Smooth muscle cell (in vitro differentiated cells): Measurements from ENCODE around the gene NSL1. TPM values are rescaled to one million over a fixed set of nuclear protein-coding genes. Genes with fewer than 3 reads are reported as not detected.

ENCODE experiments used
- DNase-seq: peaks from one replicate; lab custom pipeline; 2025; ENCODE audit not compliant: unreplicated experiment; lab: John Stamatoyannopoulos, UW
- H2AFZ ChIP-seq: fragments of 200-600 bp; sonication (generic); 2 replicates; pipeline ENCODE4 v1.6.0; 2016; ENCODE audit warnings: antibody characterized with exemption, low read depth, mild to moderate bottlenecking
- H3F3A ChIP-seq: fragments of 200-600 bp; sonication (generic); 2 replicates; pipeline ENCODE4 v1.6.0; 2017; ENCODE audit warnings: antibody characterized with exemption, low read depth
- H3K27ac ChIP-seq: fragments of 200-600 bp; sonication (generic); 2 replicates; pipeline ENCODE4 v1.5.1; 2016; ENCODE audit warnings: low read depth, mild to moderate bottlenecking
- H3K27me3 ChIP-seq: fragments of 200-600 bp; sonication (generic); 2 replicates; pipeline ENCODE4 v1.6.1; 2016; ENCODE audit warnings: low read depth, mild to moderate bottlenecking
- H3K36me3 ChIP-seq: fragments of 200-600 bp; sonication (generic); 2 replicates; pipeline ENCODE4 v1.5.1; 2016; ENCODE audit warnings: low read depth
- H3K4me1 ChIP-seq: fragments of 200-600 bp; sonication (generic); 2 replicates; pipeline ENCODE4 v1.5.1; 2016; ENCODE audit warnings: low read depth
- H3K4me2 ChIP-seq: fragments of 200-600 bp; sonication (generic); 2 replicates; pipeline ENCODE4 v1.6.0; 2016; ENCODE audit warnings: mild to moderate bottlenecking
- H3K4me3 ChIP-seq: fragments of 200-600 bp; sonication (generic); 2 replicates; pipeline ENCODE4 v1.5.1; 2016; ENCODE audit warnings: mild to moderate bottlenecking
- H3K79me2 ChIP-seq: fragments of 200-600 bp; sonication (generic); 2 replicates; pipeline ENCODE4 v1.6.0; 2016; ENCODE audit warnings: low read depth, mild to moderate bottlenecking
- H3K9ac ChIP-seq: fragments of 200-600 bp; sonication (generic); 2 replicates; pipeline ENCODE4 v1.6.0; 2016; ENCODE audit warnings: low read depth
- H3K9me3 ChIP-seq: fragments of 200-600 bp; sonication (generic); replicated peaks from 2 replicates; pipeline ENCODE4 v1.5.1; 2016; ENCODE audit warnings: low read depth
- H4K20me1 ChIP-seq: fragments of 200-600 bp; sonication (generic); 2 replicates; pipeline ENCODE4 v1.6.0; 2016; ENCODE audit warnings: low read depth
- WGBS: methylation state at CpG from one replicate; pipeline ENCODE4 v1.1.7; 2016; ENCODE audit warnings: low lambda C conversion rate; 5-methylcytosine and 5-hydroxymethylcytosine counted together
- polyA plus RNA-seq: library from polyadenylated mRNA; unstranded; fragments of >200 nt; fragmentation: Nextera tagmentation; extraction: Ambion mirVana; gene quantifications from 2 replicates; pipeline ENCODE4 v1.2.1, GENCODE V29; 2016
- total RNA-seq: library from RNA; depleted of rRNA; stranded (reverse); fragments of >200 nt; gene quantifications from 2 replicates; pipeline ENCODE4 v1.2.3, GENCODE V29; 2014
- TF ChIP-seq, protein P1 (sequence below): fragments of 200-600 bp; sonication (generic); IDR thresholded peaks from 2 replicates; pipeline ENCODE4 v1.5.1; 2017; ENCODE audit warnings: borderline replicate concordance, mild to moderate bottlenecking, antibody characterized with exemption; ENCODE audit not compliant: insufficient read depth, poor library complexity, severe bottlenecking

NSL1 gene
- total and polyA plus RNA-seq, 2 experiments from 2014 or later: 30.9 to 34.5 TPM

DNA sequence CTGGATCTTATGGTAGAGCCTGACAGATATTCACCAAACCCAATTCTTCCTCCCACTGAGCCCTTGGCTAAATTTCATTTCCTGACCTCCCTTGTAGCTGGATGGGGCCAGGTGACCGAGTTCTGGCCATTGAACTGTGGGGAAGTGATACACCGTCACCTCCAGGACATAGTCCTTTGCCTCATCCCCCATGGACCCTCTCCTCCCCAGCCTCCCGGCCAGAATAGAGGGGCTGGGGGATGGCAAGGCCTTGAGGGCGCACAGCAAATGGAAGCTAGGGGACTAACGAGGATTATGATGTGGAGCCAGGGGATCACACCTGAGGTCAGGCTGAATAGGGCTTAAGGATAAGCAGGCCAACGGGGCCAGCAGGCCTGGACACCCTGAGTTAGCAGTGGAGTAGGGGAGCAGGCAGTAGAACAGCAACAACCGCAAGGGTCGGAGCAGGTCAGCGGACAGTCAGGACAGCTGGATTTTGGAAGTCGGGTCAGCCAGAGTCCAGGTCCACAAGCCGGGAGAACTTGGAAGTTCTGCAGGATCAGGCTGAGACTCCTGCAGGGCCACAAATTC, 107.0 kb downstream of the NSL1 start:
- Histone ChIP-seq H3K79me2 (no peaks in the 10 kb centered on the region), H3K36me3 (no peaks in the 10 kb centered on the region), H4K20me1 (no peaks in the 10 kb centered on the region), H3K4me3 (no peak overlapping the region), H3K4me1 (no peaks in the 10 kb centered on the region), H2AFZ (no peak overlapping the region), H3K4me2 (no peak overlapping the region), H3K27ac (no peak overlapping the region), H3K9ac (no peak overlapping the region), H3F3A (no peaks in the 10 kb centered on the region), H3K9me3 (no peaks in the 10 kb centered on the region), H3K27me3 (no peaks in the 10 kb centered on the region)
- 96% methylated on average over 11 of the region's 11 CpGs for WGBS
- no peak for DNase-seq
- TF ChIP-seq, protein P1, sequence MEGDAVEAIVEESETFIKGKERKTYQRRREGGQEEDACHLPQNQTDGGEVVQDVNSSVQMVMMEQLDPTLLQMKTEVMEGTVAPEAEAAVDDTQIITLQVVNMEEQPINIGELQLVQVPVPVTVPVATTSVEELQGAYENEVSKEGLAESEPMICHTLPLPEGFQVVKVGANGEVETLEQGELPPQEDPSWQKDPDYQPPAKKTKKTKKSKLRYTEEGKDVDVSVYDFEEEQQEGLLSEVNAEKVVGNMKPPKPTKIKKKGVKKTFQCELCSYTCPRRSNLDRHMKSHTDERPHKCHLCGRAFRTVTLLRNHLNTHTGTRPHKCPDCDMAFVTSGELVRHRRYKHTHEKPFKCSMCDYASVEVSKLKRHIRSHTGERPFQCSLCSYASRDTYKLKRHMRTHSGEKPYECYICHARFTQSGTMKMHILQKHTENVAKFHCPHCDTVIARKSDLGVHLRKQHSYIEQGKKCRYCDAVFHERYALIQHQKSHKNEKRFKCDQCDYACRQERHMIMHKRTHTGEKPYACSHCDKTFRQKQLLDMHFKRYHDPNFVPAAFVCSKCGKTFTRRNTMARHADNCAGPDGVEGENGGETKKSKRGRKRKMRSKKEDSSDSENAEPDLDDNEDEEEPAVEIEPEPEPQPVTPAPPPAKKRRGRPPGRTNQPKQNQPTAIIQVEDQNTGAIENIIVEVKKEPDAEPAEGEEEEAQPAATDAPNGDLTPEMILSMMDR: no peak

DNA sequence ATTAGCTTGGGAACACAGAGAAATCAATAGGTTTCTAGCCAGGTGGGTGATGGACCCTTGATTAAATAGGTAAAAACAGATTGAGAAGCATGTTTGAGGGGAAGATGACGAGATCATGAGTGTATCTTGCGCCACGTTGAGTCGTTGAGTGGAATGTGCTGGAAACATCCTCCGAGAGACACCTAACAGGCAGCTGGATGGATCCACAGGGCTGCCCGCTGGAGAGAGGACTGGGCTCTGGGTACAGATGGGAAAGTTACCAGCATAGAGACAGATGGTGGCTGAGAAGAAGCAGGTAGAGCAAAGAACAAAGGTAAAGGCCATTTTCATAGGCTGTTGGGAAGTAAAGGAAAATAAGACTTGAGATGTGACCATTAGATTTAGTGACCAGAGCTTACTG, 107.5 kb downstream of the NSL1 start:
- DNase-seq: no peak
- WGBS: 94% methylated on average over 6 of the region's 6 CpGs
- no peak overlapping the region for H3K4me2 ChIP-seq

DNA sequence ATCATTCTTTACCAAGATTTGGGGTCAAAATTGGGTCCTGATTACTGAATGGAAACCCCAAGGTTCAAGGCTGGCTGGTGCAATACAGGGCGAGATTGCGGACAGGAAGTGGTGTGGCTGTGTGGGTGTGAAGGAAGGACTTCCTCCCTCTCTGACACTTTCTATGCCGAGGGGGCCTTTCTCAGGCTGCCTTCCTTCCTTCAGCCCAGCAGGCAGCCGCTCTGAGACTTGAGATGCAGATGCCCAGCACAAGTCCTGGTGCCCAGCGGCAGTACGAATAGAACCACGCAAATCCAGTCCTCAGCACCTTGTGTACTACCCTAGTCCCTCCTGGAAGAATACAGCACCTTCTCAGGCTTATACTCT, 108.2 kb downstream of the NSL1 start:
- Histone ChIP-seq H3K79me2 (no peaks in the 10 kb centered on the region), H3K27ac (no peak overlapping the region), H3F3A (no peaks in the 10 kb centered on the region), H2AFZ (no peak overlapping the region), H3K9ac (no peak overlapping the region), H3K4me2 (no peak overlapping the region), H4K20me1 (no peaks in the 10 kb centered on the region), H3K4me3 (no peak overlapping the region), H3K36me3 (no peaks in the 10 kb centered on the region), H3K4me1 (no peaks in the 10 kb centered on the region), H3K9me3 (no peaks in the 10 kb centered on the region), H3K27me3 (no peaks in the 10 kb centered on the region)
- TF ChIP-seq, protein P1: no peak
- no peak for DNase-seq
- WGBS: 76% methylated on average over 7 of the region's 7 CpGs

More for the DNA sequence above, 107.5 kb downstream of the NSL1 start:
- no peaks in the 10 kb centered on the region for H3K4me1 ChIP-seq
- H3K79me2 ChIP-seq: no peaks in the 10 kb centered on the region
- no peak overlapping the region for H2AFZ ChIP-seq
- no peaks in the 10 kb centered on the region for H3F3A ChIP-seq
- H3K27me3 ChIP-seq: no peaks in the 10 kb centered on the region
- H3K9me3 ChIP-seq: no peaks in the 10 kb centered on the region
- H3K27ac ChIP-seq: no peak overlapping the region
- H3K9ac ChIP-seq: no peak overlapping the region
- H3K36me3 ChIP-seq: no peaks in the 10 kb centered on the region
- TF ChIP-seq, protein P1: no peak
- no peak overlapping the region for H3K4me3 ChIP-seq
- H4K20me1 ChIP-seq: no peaks in the 10 kb centered on the region

DNA sequence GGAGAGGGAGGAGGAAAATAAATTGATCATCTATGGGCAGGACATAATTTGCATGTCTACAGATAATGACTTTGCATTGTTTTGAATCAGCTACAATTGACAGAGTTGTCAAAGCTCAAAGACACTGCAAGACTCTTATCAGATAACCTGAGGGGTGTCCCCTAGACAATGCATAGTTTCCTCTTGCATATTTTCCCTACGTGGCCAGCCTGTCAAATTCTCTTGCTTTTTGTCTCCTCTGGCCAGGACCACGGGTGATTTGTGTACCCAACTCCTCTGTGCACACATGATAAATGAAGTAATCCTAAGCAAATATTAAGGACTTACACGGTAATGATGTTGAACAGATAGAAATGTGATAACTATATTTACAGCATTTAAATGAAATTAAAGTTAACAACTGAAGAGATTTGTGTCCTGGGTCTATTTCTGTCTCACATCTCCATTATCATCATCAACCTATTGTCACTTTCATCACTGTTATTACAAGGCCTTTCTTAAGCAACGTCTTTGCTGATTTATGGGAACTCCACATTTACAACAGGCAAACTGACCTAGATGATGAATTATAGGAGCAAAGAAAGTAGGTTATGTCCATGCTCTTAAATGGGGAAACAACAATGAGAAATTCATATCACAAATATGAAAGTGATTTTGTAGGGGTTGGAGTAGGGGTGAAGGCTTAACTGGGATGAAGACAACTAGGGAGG, 110.7 kb downstream of the NSL1 start:
- Histone ChIP-seq H3F3A (no peaks in the 10 kb centered on the region), H3K9me3 (no peaks in the 10 kb centered on the region), H2AFZ (no peak overlapping the region), H3K4me1 (no peaks in the 10 kb centered on the region), H4K20me1 (no peaks in the 10 kb centered on the region), H3K4me2 (no peak overlapping the region), H3K27me3 (no peaks in the 10 kb centered on the region), H3K79me2 (no peaks in the 10 kb centered on the region), H3K4me3 (no peak overlapping the region), H3K36me3 (no peaks in the 10 kb centered on the region), H3K27ac (no peak overlapping the region), H3K9ac (no peak overlapping the region)
- 70% methylated on average over 4 of the region's 4 CpGs for WGBS
- no peak for DNase-seq
- TF ChIP-seq, protein P1: no peak
